GM18858 (cell line): ENCODE data around the gene TXLNG.
"Not testable (repeated sequence)": the region's sequence is repeated elsewhere in the genome, so short reads cannot be mapped to it uniquely, and the experiment has no call there.

Experiments used
- ATAC-seq: cut with Tn5 transposase; IDR thresholded peaks from one replicate; pipeline ENCODE4 v1.9.1; 2021; ENCODE audit not compliant: unreplicated experiment

The TXLNG gene

DNA sequence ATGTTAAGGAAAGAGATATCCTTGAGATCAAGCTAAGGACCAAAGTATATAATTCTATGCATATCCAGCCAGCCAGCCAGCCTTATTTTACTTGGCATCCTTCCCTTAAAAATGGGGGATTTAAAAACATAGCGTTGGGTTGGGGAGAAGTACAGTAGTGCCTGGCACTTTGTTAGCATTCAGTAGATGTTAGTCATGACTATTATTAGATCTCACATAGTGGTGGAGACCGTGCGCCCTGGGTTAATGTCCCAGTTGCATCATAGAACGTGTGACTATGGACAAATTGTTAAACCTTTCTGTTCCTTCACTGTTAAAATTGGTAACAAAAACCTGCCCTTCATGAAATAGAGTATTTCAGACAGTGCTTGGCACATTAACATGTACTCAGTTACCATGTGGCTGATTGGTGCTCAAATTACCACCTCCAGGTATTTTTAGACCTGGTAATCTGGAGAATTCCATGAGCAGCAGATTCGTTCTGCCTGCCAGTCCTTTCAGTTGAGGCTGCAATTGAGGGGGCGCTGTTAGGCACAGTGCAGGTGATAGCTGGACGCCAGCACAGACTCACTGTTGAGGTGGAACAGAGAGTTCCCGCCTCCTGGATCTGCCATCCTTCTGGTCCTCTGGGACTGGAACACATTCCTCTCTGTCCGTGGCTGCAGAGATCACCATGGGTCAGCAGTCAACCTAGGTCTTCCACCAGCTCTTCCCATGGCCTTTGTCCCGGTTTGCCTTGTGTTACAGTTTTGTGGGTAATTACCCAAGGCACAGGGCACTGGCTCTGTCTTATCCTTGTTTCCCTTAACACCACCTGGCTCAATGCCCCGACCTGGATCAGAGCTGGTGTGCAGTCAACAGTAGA lies 52.2 kb downstream of the TXLNG start:
- no peak for ATAC-seq

DNA sequence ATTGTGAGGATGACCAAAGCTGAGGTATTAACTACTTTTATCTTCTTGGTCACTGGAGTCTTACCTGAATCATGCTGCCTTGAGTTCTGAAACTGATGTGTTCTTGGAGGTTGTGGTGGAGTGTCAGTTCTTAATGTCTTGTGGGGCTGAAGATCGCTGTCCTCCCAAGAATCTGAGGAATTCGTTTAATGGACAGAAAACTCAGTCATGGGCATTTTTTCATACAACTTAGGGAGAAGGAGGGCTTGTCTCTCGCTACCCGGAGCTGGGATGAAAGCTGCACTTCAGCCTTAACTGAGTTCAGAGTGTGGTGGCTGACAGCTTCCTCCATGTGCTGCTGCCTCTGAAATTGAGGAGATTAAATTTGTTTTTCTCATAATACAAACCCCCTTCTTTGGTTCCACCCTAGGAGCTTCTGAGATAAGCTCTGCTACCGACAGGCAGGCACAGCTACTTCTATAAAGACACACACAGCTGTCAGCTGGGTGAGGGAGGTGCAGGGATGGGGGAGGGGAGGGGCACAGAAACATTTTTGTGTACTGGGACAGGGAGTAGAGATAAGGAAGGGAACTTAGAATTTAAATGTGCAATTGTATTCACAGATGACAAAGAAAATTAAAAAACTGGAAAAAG lies 53.1 kb downstream of the TXLNG start:
- no peak for ATAC-seq

DNA sequence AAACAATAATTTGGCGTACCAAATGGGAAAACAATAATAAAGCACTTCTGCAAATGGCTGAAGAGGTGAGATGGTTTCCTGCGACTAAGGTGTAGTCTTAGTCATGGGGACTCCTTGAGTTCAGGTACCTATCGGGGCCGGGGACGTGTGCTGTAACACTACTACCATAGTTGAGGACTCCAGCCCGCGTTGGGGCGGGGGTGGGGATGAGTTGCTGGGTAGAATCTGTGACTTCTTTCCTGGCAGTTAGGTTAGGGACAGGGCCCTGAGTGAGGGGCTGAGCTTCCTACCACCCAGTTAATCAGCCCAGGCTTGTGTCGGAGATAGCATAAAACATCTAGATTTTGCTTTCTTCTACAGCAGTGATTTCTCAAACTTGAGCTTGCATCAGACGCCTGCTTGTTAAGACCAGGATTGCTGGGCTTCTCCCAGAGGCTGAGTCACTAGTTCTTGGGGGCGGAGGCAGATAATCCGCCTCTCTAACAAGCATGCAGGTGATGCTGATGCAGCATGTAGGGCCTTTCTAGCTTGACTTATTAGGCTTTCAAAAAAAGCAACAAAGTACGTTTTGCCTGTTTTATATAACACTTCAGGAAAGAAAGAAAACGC lies 53.7 kb downstream of the TXLNG start:
- no peak for ATAC-seq

DNA sequence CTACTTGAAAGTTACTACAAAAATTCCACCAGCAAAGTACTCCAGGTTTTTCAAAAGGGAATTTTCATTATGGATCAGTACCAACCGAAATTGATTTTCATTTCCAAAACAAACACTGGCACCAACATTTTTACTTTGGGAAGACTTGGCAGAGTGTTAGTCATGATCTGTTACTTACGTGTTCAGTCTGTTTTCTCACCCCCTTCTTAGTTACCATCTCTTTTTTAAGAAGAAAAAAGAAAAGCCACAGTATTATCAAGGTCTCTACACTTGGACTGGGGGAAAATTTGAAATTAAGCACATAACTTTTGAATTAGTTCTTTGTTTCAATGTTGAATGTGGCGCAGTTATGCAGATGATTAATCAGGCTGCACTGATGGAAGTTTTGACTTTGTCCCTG lies 56.4 kb downstream of the TXLNG start:
- no peak for ATAC-seq

DNA sequence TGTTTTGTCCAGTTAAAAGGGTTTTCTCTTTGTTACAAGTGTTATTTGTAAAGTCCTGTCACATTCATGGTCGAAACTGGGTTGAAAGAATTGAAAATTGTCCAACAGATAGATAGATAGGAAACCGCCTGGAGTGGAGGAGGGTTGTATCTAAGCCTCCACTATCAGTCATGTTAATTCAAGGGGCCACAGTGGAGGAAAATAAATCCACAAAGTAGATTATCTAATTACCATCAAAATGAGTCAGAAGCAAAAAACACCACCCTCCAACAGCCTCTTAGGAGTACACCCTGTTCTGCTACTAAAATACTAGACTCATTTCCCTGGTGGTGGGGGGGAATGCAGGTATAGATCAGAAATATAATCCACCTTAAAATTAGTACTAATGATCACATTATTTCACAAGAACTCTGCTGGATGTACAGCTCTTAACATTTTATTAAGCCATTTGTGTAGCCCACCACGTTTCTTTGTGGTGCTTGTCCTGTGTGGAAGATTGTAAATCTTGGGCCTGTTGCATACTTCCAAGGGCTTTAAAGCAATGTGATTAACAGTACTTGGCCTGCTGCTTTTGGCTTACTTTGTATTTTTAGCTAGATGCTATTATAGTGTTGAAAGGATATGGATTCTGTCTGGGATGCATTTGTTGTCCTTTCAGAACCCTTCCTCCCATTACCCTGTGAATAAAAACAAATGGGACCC lies 57.1 kb downstream of the TXLNG start:
- ATAC-seq, result no peak

DNA sequence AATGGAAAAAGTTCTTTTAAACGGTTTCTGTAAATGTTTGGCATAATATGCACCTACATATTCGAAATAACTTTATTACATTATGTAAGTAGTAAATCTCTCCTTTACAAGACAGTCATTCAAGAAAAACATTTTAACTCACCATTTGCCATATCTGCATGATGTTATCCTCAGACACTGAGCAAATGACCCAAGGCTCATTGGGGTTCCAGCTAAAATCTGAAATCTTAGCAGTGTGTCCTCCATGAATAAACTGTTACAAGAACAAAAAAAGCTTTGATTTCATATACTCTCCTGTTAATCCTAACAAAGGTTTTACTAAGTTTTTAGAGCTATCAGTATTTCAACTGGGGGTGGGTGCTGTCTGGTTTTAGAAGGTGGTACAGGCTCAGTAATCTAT lies 59.4 kb downstream of the TXLNG start:
- ATAC-seq, result no peak

DNA sequence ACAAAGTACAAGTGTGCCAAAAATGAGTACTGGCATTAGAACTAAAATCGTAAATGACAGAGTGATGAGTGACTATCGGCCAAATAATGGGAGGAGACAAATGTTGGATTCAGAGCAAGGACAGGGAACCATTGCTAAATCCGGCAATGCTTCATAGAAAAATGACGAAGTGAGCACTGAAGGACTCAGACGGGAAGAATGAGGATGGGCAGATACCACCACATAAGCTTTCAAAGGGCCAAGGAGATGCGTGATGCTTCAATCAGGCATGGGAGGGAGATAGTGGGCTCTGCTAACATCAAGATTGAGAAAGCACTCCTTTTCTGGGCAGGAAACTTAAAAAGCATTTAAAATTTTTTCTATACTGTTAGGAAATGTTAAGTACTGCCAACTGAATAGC lies 62.3 kb downstream of the TXLNG start:
- no peak for ATAC-seq

DNA sequence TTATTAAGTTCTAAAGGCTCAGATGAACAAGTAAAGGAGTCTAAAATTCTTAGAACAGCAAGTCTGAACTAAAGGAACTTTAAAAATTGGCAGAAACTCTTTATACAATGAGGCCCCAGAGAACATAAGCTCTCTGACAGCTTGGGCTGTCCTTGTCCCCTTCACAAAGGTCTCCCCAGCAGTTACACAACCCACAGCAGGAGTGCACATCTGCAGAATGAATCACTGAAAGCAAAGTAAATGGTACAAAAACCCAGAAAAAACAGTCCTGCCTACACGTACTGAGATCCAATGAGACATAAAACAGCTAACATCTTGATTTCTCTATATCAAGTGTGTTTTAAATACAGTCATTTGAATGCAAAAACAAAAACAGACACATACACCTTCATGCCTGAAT lies 65.2 kb downstream of the TXLNG start:
- ATAC-seq, result no peak

DNA sequence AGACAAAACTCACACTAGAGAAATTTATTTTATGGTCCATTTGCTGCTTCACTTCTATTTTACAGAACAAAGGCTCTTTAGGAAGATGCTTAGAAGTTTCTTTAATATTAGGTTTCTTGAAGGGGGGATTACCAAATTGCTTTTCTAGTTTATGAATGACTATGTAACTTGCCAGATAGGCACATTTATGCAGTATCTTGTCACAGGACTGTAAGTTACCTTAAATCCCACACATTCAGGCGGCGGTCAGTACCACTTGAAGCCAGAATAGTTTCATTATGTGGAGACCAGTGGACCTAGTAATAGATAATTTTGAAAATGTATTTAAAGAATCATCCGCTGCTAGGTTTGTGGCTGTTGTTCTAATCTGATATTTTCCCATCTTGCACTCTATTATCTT lies 65.6 kb downstream of the TXLNG start:
- no peak for ATAC-seq

DNA sequence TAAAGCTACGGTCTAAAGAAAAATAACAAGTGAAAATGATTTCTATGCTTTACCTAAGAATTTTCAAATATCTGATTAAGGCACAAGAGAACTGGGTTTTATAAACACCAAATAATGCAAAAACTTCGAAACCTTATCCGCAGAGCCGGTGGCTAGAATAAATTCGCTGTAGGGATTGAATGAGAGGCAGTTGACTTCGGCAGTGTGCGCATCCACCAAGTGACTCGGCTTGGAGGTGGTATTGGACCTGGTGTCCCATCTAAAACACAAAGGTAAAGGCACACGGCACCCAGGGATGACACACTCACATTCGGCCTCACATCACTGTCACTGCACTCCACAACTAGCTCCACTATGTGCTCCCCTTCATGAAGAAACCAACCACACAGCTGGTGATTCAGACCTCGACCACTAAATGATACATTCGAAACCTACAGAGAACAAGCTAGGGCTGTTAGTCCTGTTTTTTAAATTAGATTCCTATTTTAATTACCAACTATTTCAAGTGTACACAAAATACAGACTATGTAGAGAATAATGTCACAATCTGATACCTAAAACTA lies 66.4 kb downstream of the TXLNG start:
- no peak for ATAC-seq

DNA sequence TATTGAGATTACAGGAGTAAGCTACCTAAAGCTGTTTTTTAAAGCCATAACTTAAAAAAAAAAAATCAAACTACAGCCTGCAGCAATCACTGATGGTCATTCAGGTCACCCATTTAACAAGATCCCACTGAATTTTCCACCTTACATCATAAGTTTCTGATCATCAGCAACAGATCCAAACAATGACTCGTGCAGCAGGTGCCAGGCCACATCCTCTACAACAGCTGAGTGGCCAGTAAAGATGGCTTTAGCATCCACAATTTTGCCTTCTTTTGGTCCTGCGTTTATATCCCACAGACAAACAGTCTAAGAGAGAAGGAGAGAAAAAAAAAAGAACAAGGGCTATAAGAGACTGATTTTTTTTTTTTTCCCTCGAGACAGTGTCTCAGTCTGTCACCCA lies 67.3 kb downstream of the TXLNG start:
- ATAC-seq, result no peak

DNA sequence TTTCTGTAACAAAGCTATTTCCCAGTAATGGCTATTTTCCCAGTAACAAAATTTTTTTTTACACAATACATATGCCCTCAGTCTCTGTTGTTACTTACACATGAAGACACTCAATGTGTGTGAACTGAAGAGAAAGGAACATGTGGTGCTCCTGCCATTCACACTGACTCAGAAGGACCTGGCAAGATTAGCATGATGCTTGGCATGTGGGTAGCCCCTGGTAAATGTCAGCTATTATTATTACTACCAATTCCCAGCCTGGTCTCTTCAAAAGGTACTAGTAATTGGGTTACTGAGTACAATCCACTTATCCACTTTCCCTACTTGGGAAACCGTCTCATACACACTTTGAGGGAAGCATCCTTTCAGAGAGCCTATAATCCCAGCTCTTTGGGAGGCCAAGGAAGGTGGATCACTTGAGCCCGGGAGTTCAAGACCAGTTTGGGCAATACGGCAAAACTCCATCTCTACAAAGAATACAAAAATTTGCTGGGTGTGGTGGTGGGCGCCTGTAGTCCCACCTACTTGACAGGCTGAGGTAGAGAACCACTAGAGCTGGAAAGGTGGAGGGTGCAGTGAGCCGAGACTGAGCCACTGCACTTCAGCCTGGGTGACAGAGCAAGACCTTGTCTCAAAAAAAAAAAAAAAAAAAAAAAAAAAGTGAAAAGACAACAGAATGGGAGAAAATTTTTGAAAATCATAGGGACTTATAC lies 69.3 kb downstream of the TXLNG start:
- ATAC-seq, result no peak

DNA sequence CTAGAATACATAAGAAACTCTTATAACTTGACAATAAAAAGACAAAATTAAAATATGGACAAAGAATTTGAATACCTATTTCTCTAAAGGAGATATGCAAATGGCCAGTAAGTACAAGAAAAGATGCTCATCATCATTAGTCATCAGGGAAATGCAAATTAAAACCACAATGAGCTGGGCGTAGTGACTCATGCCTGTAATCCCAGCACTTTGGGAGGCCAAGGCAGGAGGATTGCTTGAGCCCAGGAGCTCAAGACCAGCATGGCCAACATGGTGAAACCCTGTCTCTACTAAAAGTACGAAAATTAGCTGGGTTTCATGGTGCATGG lies 69.8 kb downstream of the TXLNG start:
- not testable (repeated sequence) for ATAC-seq

DNA sequence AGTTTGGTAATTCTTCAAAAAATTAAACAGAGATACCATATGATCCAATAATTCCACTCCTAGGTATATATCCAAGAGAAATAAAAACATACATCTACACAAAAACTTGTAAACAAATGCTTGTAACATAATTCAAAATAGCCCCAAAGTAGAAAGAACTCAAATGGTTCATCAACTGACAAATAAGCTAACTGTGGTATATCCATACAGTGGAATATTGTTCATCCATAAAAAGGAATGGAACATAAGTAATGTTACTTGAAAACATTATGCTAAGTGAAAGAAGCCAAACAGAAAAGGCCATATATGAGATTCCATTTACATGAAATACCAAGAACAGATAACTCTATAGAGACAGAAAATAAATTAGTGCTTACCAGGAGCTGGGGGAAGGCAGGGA lies 70.5 kb downstream of the TXLNG start:
- ATAC-seq, result no peak

DNA sequence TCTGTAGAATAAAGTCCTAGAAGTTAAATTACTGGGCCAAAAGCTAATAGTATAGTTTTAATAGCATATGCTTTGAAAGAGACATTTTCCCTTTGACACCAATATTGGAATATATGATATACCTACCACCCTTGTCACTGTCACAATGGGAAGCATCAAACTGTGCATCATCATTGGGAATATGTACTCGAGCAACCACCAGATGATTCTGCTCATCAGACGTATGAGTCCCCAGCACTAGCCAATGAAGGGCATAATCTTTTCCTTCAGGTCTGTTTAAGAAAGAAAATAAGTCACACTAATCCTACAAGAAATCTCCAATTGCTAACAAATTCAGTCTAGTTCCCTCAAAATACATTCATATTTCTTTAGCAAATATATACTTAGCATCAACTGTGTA lies 76.6 kb downstream of the TXLNG start:
- ATAC-seq, result no peak

DNA sequence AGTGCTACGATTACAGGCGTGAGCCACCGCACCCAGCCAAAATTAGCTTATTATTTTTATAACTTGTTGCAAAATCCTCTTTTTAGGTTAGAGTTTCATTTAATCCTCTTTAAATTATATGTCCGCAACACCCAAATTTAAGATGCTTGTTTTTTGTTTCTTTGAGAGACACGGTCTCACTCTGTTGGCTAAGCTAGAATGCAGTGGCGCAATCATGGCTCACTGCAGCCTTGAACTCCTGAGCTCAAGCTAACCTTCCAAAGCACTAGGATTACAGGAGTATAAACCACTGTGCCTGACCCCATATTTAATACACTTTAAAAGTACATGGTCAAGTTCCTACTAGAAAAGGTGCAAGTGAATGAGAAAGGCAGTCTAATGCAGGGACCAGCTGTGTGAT lies 81.7 kb downstream of the TXLNG start:
- ATAC-seq, result no peak

DNA sequence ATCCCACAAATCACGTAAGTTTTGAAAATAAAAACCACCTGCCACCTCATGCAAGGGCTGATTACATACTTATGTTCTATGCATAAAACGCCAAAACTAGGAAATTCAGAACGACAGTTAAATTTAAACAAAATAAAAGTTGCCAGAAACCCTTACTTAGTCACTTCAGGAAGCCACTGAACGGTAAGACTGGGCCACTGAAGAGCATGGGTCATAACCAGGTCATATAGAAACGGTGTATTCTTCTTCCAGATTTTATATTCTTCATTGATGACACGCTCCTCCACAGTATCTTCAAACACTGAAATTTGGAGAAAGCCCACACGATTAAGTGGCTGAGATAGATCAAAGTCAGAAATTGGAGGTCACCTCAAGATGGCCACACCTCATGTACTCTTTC lies 82.7 kb downstream of the TXLNG start:
- no peak for ATAC-seq

DNA sequence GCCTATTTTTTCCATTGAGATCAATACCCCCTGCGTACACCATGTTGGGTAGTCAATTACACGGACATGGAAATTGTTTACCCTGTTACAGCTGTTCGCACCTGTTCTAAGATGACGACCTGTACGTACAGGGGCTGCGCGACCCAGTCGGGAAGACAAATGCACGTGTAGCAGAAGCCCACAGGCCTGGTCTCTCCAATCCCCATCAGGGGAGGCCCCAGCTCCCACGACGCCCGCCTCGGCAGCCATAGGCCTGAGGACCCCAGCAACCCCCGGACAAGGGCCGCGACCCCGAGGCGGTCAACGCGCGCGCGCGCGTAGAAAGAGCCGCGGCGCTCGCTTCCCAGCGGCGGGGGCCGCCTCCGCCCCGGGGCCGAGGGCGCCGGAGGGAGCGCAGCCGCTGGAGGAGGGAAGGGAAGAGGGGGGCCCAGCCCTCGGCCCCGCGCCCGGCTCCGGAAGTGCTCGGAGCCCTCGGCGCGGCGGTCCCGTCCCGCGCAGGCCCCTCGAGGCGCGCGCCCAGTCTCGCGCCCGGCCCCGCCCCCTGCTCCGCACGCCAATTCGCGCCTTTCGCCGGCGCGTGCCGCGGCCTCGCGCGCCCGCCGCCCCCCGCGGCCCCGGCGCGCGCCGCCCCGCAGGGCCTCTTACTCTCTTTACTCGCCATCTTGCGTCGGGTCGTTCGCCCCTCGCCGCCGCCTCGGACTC lies 83.3 kb downstream of the TXLNG start:
- ATAC-seq, result peak; percentile 33

DNA sequence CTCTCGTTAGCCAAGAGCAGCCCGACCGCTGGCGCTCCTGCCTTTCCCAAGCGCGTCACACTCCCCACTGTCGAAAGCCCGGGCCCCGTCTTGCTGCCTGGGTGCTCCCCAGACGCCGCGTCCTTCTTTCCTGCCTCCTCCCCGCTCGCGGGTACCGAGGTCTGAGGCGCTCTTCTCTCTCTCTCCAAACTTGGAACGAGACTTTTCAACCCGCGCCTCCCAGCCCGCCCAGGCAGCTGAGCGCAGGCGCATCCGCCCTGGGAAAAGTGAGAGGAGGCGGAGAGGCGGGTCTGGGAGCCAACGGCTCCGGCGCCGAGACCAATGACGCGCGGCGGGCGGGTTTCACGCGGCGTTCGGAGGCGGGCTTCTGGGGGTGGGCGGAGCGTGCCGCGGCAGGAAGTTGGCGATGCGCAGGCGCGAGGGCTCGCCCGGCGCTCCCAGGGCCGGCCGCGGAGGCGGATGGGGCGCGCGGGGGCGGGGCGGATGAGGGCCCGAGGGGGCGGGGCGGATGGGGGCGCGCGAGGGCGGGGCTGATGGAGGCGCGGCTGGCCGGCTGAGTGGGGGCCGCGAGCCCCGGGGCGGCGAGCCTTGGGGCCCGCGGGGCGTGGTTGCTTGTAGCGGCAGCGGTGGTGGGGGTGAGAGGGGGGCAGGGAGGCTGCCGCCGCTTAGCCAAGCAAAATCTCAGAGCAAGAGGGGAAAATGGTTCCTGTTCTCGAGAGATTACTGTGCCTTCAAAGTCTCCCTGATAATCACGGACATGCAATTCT lies 84.0 kb downstream of the TXLNG start, which contains the start of gene RBBP7:
TSS of gene RBBP7 (minus strand) at position 268 of the 767 bp plus-strand sequence. CDS start 309 bp downstream, outside the sequence.
- ATAC-seq, result peak; percentile 59
